Neural progenitor cell (in vitro differentiated cells): ENCODE results near the gene ANKRD28. TPM values are rescaled to one million over a fixed set of nuclear protein-coding genes. Genes with fewer than 3 reads are reported as not detected.

Source experiments
- DNase-seq: peaks from one replicate; pipeline ENCODE4 v3.0.0-alpha.2; 2016; ENCODE audit warnings: low spot score
- H2AFZ ChIP-seq: fragments of 200-600 bp; sonication (generic); replicated peaks from 2 replicates; pipeline ENCODE4 v1.6.1; 2016; ENCODE audit warnings: antibody characterized with exemption
- H3F3A ChIP-seq: fragments of 200-600 bp; sonication (generic); 2 replicates; pipeline ENCODE4 v1.6.1; 2016; ENCODE audit warnings: antibody characterized with exemption, low read depth
- H3K27ac ChIP-seq: fragments of 200-600 bp; sonication (generic); 2 replicates; pipeline ENCODE4 v1.5.1; 2016; ENCODE audit warnings: mild to moderate bottlenecking
- H3K27me3 ChIP-seq: fragments of 200-600 bp; sonication (generic); 2 replicates; pipeline ENCODE4 v1.6.1; 2016; ENCODE audit warnings: mild to moderate bottlenecking, moderate library complexity
- H3K36me3 ChIP-seq: fragments of 200-600 bp; sonication (generic); 2 replicates; pipeline ENCODE4 v1.5.1; 2016
- H3K4me1 ChIP-seq: fragments of 200-600 bp; sonication (generic); 2 replicates; pipeline ENCODE4 v1.6.1; 2016; ENCODE audit warnings: mixed run types
- H3K4me2 ChIP-seq: fragments of 200-600 bp; sonication (generic); 2 replicates; pipeline ENCODE4 v1.6.1; 2016
- H3K4me3 ChIP-seq: fragments of 200-600 bp; sonication (generic); 2 replicates; pipeline ENCODE4 v1.5.1; 2016
- H3K79me2 ChIP-seq: fragments of 200-600 bp; sonication (generic); 2 replicates; pipeline ENCODE4 v1.6.1; 2016; ENCODE audit warnings: low read depth
- H3K9ac ChIP-seq: fragments of 200-600 bp; sonication (generic); 2 replicates; pipeline ENCODE4 v1.6.1; 2016
- H3K9me3 ChIP-seq: fragments of 200-600 bp; sonication (generic); 2 replicates; pipeline ENCODE4 v1.5.1; 2016; ENCODE audit warnings: low read depth
- H4K20me1 ChIP-seq: fragments of 200-600 bp; sonication (generic); 2 replicates; pipeline ENCODE4 v1.6.1; 2016; ENCODE audit warnings: low read depth
- H3K27ac Mint-ChIP-seq: 3 replicates; pipeline ENCODE4 v1.8.0; 2021; ENCODE audit warnings: mixed read lengths
- H3K27me3 Mint-ChIP-seq: 2 replicates; pipeline ENCODE4 v1.8.0; 2022; ENCODE audit warnings: low read depth, mild to moderate bottlenecking, inconsistent platforms, moderate library complexity, mixed read lengths; ENCODE audit not compliant: insufficient read depth
- H3K36me3 Mint-ChIP-seq: 3 replicates; pipeline ENCODE4 v1.8.0; 2021; ENCODE audit warnings: mixed read lengths
- H3K4me1 Mint-ChIP-seq: 3 replicates; pipeline ENCODE4 v1.8.0; 2021; ENCODE audit warnings: mixed read lengths
- H3K4me3 Mint-ChIP-seq: 3 replicates; pipeline ENCODE4 v1.8.0; 2021; ENCODE audit warnings: mild to moderate bottlenecking, moderate library complexity, mixed read lengths
- H3K9me3 Mint-ChIP-seq: 3 replicates; pipeline ENCODE4 v1.8.0; 2020; ENCODE audit warnings: mixed read lengths
- EZH2 ChIP-seq: fragments of 200-600 bp; sonication (generic); IDR thresholded peaks from 2 replicates; pipeline ENCODE4 v1.6.1; 2017; ENCODE audit warnings: antibody characterized with exemption, mild to moderate bottlenecking, moderate library complexity
- EZH2phosphoT487 ChIP-seq: fragments of 200-600 bp; sonication (generic); IDR thresholded peaks from 2 replicates; pipeline ENCODE4 v1.6.1; 2017; ENCODE audit warnings: antibody characterized with exemption
- total RNA-seq: library from RNA; depleted of rRNA; stranded (reverse); fragments of >200 nt; gene quantifications from 2 replicates; pipeline ENCODE4 v1.2.3, GENCODE V29; 2015; ENCODE audit warnings: low replicate concordance
- TF ChIP-seq, protein P1 (sequence below): fragments of 200-600 bp; sonication (generic); IDR thresholded peaks from 2 replicates; pipeline ENCODE4 v1.5.1; 2017; ENCODE audit warnings: antibody characterized with exemption, mild to moderate bottlenecking

The ANKRD28 gene
- total RNA-seq, 1 donor from 2014 or later = 36.4 TPM

- no peak overlapping the region for H3K27ac Mint-ChIP-seq
- no peaks in the 10 kb centered on the region for H3K4me1 ChIP-seq
- H3K27me3 ChIP-seq = no peaks in the 10 kb centered on the region
- no peak overlapping the region for H3K9ac ChIP-seq
- no peak overlapping the region for H3K27ac ChIP-seq
- DNase-seq = no peak
- H3K36me3 Mint-ChIP-seq = peaks cover 8% of the 10 kb centered on the region
- no peaks in the 10 kb centered on the region for H3K4me1 Mint-ChIP-seq
- H3K36me3 ChIP-seq = peaks cover 16% of the 10 kb centered on the region
- H2AFZ ChIP-seq = no peak overlapping the region
- no peaks in the 10 kb centered on the region for H4K20me1 ChIP-seq
- TF ChIP-seq, protein P1, sequence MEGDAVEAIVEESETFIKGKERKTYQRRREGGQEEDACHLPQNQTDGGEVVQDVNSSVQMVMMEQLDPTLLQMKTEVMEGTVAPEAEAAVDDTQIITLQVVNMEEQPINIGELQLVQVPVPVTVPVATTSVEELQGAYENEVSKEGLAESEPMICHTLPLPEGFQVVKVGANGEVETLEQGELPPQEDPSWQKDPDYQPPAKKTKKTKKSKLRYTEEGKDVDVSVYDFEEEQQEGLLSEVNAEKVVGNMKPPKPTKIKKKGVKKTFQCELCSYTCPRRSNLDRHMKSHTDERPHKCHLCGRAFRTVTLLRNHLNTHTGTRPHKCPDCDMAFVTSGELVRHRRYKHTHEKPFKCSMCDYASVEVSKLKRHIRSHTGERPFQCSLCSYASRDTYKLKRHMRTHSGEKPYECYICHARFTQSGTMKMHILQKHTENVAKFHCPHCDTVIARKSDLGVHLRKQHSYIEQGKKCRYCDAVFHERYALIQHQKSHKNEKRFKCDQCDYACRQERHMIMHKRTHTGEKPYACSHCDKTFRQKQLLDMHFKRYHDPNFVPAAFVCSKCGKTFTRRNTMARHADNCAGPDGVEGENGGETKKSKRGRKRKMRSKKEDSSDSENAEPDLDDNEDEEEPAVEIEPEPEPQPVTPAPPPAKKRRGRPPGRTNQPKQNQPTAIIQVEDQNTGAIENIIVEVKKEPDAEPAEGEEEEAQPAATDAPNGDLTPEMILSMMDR = no peak
- no peak for TF ChIP-seq EZH2phosphoT487
- no peak for TF ChIP-seq EZH2
- no peaks in the 10 kb centered on the region for H3K79me2 ChIP-seq
- no peak overlapping the region for H3K4me3 ChIP-seq
- H3F3A ChIP-seq = no peaks in the 10 kb centered on the region
- H3K4me2 ChIP-seq = no peak overlapping the region
- H3K27me3 Mint-ChIP-seq = no peaks in the 10 kb centered on the region
- H3K4me3 Mint-ChIP-seq = no peak overlapping the region
- no peaks in the 10 kb centered on the region for H3K9me3 ChIP-seq
- H3K9me3 Mint-ChIP-seq = no peaks in the 10 kb centered on the region
These were observed 124.2 kb downstream of the ANKRD28 start for GRCh38 chr3:15673536-15673935.

- TF ChIP-seq EZH2 = no peak
- no peak overlapping the region for H3K27ac Mint-ChIP-seq
These were observed 130.3 kb downstream of the ANKRD28 start for GRCh38 chr3:15667484-15667883.

GRCh38 chr3:15666277-15666676, 131.5 kb downstream of the ANKRD28 start:
- H2AFZ ChIP-seq = no peak overlapping the region
- H3K79me2 ChIP-seq = no peaks in the 10 kb centered on the region
- no peaks in the 10 kb centered on the region for H4K20me1 ChIP-seq
- H3K36me3 ChIP-seq = peaks cover 4% of the 10 kb centered on the region
- H3K4me3 Mint-ChIP-seq = no peak overlapping the region
- no peaks in the 10 kb centered on the region for H3K4me1 ChIP-seq
- TF ChIP-seq EZH2 = no peak
- TF ChIP-seq, protein P1 = no peak
- TF ChIP-seq EZH2phosphoT487 = no peak
- H3K4me3 ChIP-seq = no peak overlapping the region
- no peaks in the 10 kb centered on the region for H3F3A ChIP-seq
- DNase-seq = no peak
- no peak overlapping the region for H3K27ac Mint-ChIP-seq
- H3K4me2 ChIP-seq = no peak overlapping the region
- peaks cover 2% of the 10 kb centered on the region for H3K27me3 Mint-ChIP-seq
- H3K9ac ChIP-seq = no peak overlapping the region
- H3K9me3 Mint-ChIP-seq = no peaks in the 10 kb centered on the region
- H3K9me3 ChIP-seq = no peaks in the 10 kb centered on the region
- no peak overlapping the region for H3K27ac ChIP-seq
- H3K36me3 Mint-ChIP-seq = peaks cover 22% of the 10 kb centered on the region
- H3K27me3 ChIP-seq = no peaks in the 10 kb centered on the region
- H3K4me1 Mint-ChIP-seq = no peaks in the 10 kb centered on the region

More at GRCh38 chr3:15667484-15667883, 130.3 kb downstream of the ANKRD28 start:
- no peaks in the 10 kb centered on the region for H3K4me1 ChIP-seq
- H3K9ac ChIP-seq = no peak overlapping the region
- no peak overlapping the region for H3K4me3 ChIP-seq
- H3K36me3 ChIP-seq = peaks cover 4% of the 10 kb centered on the region
- no peaks in the 10 kb centered on the region for H3K9me3 ChIP-seq
- no peak overlapping the region for H3K4me2 ChIP-seq
- no peaks in the 10 kb centered on the region for H3F3A ChIP-seq
- no peaks in the 10 kb centered on the region for H4K20me1 ChIP-seq
- H3K27me3 Mint-ChIP-seq = peaks cover under 1% of the 10 kb centered on the region
- H2AFZ ChIP-seq = no peak overlapping the region
- no peaks in the 10 kb centered on the region for H3K79me2 ChIP-seq
- no peaks in the 10 kb centered on the region for H3K27me3 ChIP-seq
- H3K27ac ChIP-seq = no peak overlapping the region
- no peak for DNase-seq
- no peaks in the 10 kb centered on the region for H3K4me1 Mint-ChIP-seq
- H3K4me3 Mint-ChIP-seq = no peak overlapping the region
- H3K36me3 Mint-ChIP-seq = peaks cover 22% of the 10 kb centered on the region
- no peaks in the 10 kb centered on the region for H3K9me3 Mint-ChIP-seq

DNA sequence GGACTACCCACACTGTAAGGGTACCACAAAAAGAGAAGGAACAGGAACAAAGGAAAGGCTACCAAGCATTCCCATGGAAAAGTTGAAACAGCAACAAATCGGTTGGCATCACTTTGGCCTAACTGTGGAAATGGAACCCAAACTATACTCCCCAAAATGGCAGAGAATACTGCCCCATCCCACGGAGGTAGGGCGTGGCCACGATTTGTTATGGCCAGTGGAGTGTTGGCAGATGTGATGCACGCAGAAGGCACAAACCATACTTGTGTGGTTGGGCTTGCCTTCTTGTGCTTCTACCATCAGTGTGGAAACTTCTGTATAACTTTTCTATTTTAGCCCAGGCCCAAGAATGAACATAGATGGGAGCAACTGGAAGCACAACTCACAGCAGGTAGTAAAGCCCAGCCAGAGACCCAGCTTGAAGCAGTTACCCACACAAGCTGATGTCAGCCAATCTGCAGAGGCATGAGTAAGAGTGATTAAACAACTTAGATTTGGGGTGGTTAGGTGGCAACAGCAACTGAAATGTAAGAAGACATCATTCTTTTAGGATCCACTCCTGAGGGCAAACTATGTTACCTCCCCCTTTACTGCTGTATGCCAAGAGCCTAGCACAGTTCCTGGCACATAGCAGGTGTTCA, 132.1 kb downstream of the ANKRD28 start:
- peaks cover 22% of the 10 kb centered on the region for H3K36me3 Mint-ChIP-seq
- no peak for DNase-seq

More for the DNA sequence above, 132.1 kb downstream of the ANKRD28 start:
- Histone ChIP-seq H2AFZ (no peak overlapping the region), H3K27ac (no peak overlapping the region), H3K4me3 (no peak overlapping the region), H3K9ac (no peak overlapping the region), H3K36me3 (peaks cover 4% of the 10 kb centered on the region), H3K4me2 (no peak overlapping the region), H3K79me2 (no peaks in the 10 kb centered on the region), H3F3A (no peaks in the 10 kb centered on the region), H3K27me3 (no peaks in the 10 kb centered on the region), H4K20me1 (no peaks in the 10 kb centered on the region), H3K9me3 (no peaks in the 10 kb centered on the region), H3K4me1 (no peaks in the 10 kb centered on the region)
- Mint-ChIP-seq H3K4me1 (no peaks in the 10 kb centered on the region), H3K27ac (no peak overlapping the region), H3K4me3 (no peak overlapping the region), H3K9me3 (no peaks in the 10 kb centered on the region), H3K27me3 (peaks cover 2% of the 10 kb centered on the region)
- no peak for TF ChIP-seq EZH2
- TF ChIP-seq, protein P1 = no peak
- TF ChIP-seq EZH2phosphoT487 = no peak
